H1 (cell line): ENCODE measurements around the gene TEAD3. TPM values are rescaled to one million over a fixed set of nuclear protein-coding genes. Genes with fewer than 3 reads are reported as not detected.

Source experiments
- CTCF ChIA-PET: fragments of 300-600 bp; sonication (Branson Sonifier 250); formaldehyde crosslinking; loops from one replicate; lab custom pipeline; 2021; ENCODE audit not compliant: partially characterized antibody; lab: Charles Lee
- POLR2A ChIA-PET: fragments of 300-600 bp; sonication (Branson Sonifier 250); formaldehyde crosslinking; loops from one replicate; lab custom pipeline; 2021; ENCODE audit warnings: inconsistent platforms; ENCODE audit not compliant: partially characterized antibody; lab: Charles Lee
- DNase-seq, 2 experiments: peaks; one replicate each; pipeline versions ENCODE4 v3.0.0 to v3.0.0-alpha.2; 2010 to 2022; ENCODE audit warnings: low spot score in 2 of 2, low read depth in 1 of 2, mixed read lengths in 1 of 2
- FAIRE-seq: peaks from 2 replicates; lab custom pipeline; 2011; peaks lifted over from hg19 to GRCh38; lab: Jason Lieb, UNC
- H2AFZ ChIP-seq: 2 replicates; pipeline ENCODE4 v1.8.1; 2012; ENCODE audit warnings: low read length, inconsistent platforms
- H2AK5ac ChIP-seq: 2 replicates; pipeline ENCODE4 v1.6.1; 2013; ENCODE audit warnings: low read depth, low read length
- H2BK120ac ChIP-seq: replicated peaks from 2 replicates; pipeline ENCODE3; 2013; ENCODE audit warnings: low read depth, low read length, inconsistent platforms
- H2BK12ac ChIP-seq: 2 replicates; pipeline ENCODE4 v1.6.1; 2013; ENCODE audit warnings: low read depth, low read length
- H2BK15ac ChIP-seq: 2 replicates; pipeline ENCODE4 v1.6.1; 2013; ENCODE audit warnings: low read length
- H2BK20ac ChIP-seq: 2 replicates; pipeline ENCODE4 v1.6.1; 2013; ENCODE audit warnings: low read length
- H2BK5ac ChIP-seq: 2 replicates; pipeline ENCODE4 v1.6.1; 2013; ENCODE audit warnings: low read depth, low read length
- H3K14ac ChIP-seq: 2 replicates; pipeline ENCODE4 v1.6.1; 2013; ENCODE audit warnings: inconsistent platforms; ENCODE audit not compliant: insufficient read length
- H3K18ac ChIP-seq: 2 replicates; pipeline ENCODE4 v1.6.1; 2013; ENCODE audit warnings: low read length; ENCODE audit errors: extremely low read depth
- H3K23ac ChIP-seq: 2 replicates; pipeline ENCODE4 v1.6.1; 2013; ENCODE audit warnings: inconsistent platforms; ENCODE audit not compliant: insufficient read length
- H3K23me2 ChIP-seq: 2 replicates; pipeline ENCODE4 v1.6.1; 2013; ENCODE audit warnings: low read depth, low read length
- H3K27ac ChIP-seq: 2 replicates; pipeline ENCODE4 v1.6.1; 2011; ENCODE audit warnings: low read depth, low read length, inconsistent platforms
- H3K27me3 ChIP-seq, 4 experiments: replicated peaks in 1 of 4; 1 replicate in 1 of 4; 2 replicates in 3 of 4; pipeline versions ENCODE4 v1.6.1 to v1.8.1; 2011 to 2013; ENCODE audit warnings: low read length in 3 of 4, mild to moderate bottlenecking in 3 of 4, inconsistent platforms in 2 of 4, mixed read lengths in 2 of 4, moderate library complexity in 1 of 4; ENCODE audit not compliant: control insufficient read depth in 3 of 4, insufficient read depth in 3 of 4; ENCODE audit errors: extremely low read depth in 1 of 4
- H3K36me3 ChIP-seq, 4 experiments: 2 replicates each; pipeline versions ENCODE4 v1.6.1 to v1.8.1; 2011 to 2013; ENCODE audit warnings: mild to moderate bottlenecking in 4 of 4, low read length in 3 of 4, moderate library complexity in 2 of 4, control low read depth in 1 of 4, inconsistent platforms in 1 of 4; ENCODE audit not compliant: insufficient read depth in 4 of 4, control insufficient read depth in 2 of 4
- H3K4ac ChIP-seq: replicated peaks from 2 replicates; pipeline ENCODE3; 2013; ENCODE audit warnings: low read length, low read depth, mixed read lengths, inconsistent platforms; ENCODE audit not compliant: insufficient read length
- H3K4me1 ChIP-seq, 4 experiments: replicated peaks in 1 of 4; 1 replicate in 1 of 4; 2 replicates in 3 of 4; pipeline versions ENCODE4 v1.6.1 to v1.8.1; 2011 to 2013; ENCODE audit warnings: low read length in 3 of 4, inconsistent platforms in 2 of 4, mixed read lengths in 1 of 4; ENCODE audit not compliant: insufficient read depth in 4 of 4, control insufficient read depth in 3 of 4
- H3K4me2 ChIP-seq, 2 experiments: 2 replicates each; pipeline versions ENCODE4 v1.6.1 to v1.8.1; 2011 to 2013; ENCODE audit warnings: low read depth in 2 of 2, low read length in 2 of 2, control low read depth in 1 of 2, inconsistent platforms in 1 of 2, mild to moderate bottlenecking in 1 of 2; ENCODE audit not compliant: insufficient read depth in 1 of 2
- H3K4me3 ChIP-seq, 4 experiments: fragments of 200-600, 300-600 bp in 1 of 4; sonication (generic), shearing (Covaris generic), sonication (Bioruptor Twin) in 1 of 4; 2 replicates each; pipeline versions ENCODE4 v1.5.1 to v1.8.1; 2011 to 2016; ENCODE audit warnings: low read length in 4 of 4, low read depth in 3 of 4, control low read depth in 2 of 4, inconsistent platforms in 2 of 4, mild to moderate bottlenecking in 2 of 4, mixed read lengths in 1 of 4, moderate library complexity in 1 of 4; ENCODE audit not compliant: insufficient read depth in 2 of 4; ENCODE audit errors: extremely low read depth in 1 of 4
- H3K56ac ChIP-seq: replicated peaks from 2 replicates; pipeline ENCODE3; 2013; ENCODE audit warnings: low read depth, mild to moderate bottlenecking, mixed read lengths, low read length, inconsistent platforms; ENCODE audit not compliant: insufficient read length
- H3K79me1 ChIP-seq: 2 replicates; pipeline ENCODE4 v1.6.1; 2013; ENCODE audit warnings: low read depth, low read length, control low read depth
- H3K79me2 ChIP-seq, 2 experiments: 2 replicates each; pipeline versions ENCODE4 v1.6.1 to v1.8.1; 2012 to 2013; ENCODE audit warnings: low read length in 2 of 2, mild to moderate bottlenecking in 2 of 2, inconsistent platforms in 1 of 2; ENCODE audit not compliant: insufficient read depth in 2 of 2, control insufficient read depth in 1 of 2
- H3K9ac ChIP-seq, 4 experiments: replicated peaks in 1 of 4; 1 replicate in 1 of 4; 2 replicates in 3 of 4; pipeline versions ENCODE4 v1.6.1 to v1.8.1; 2011 to 2013; ENCODE audit warnings: low read depth in 3 of 4, low read length in 3 of 4, control low read depth in 2 of 4, mild to moderate bottlenecking in 2 of 4, moderate library complexity in 2 of 4, inconsistent platforms in 1 of 4; ENCODE audit errors: extremely low read depth in 1 of 4
- H3K9me3 ChIP-seq, 2 experiments: 2 replicates each; pipeline versions ENCODE4 v1.6.1 to v1.8.1; 2012 to 2013; ENCODE audit warnings: mild to moderate bottlenecking in 2 of 2, moderate library complexity in 2 of 2, control low read depth in 1 of 2, inconsistent platforms in 1 of 2, low read depth in 1 of 2, low read length in 1 of 2, mixed read lengths in 1 of 2; ENCODE audit not compliant: insufficient read depth in 2 of 2
- H4K20me1 ChIP-seq, 2 experiments: replicated peaks in 1 of 2; 2 replicates each; pipeline versions ENCODE3 to v1.8.1; 2011 to 2013; ENCODE audit warnings: inconsistent platforms in 2 of 2, low read length in 2 of 2, mild to moderate bottlenecking in 1 of 2; ENCODE audit not compliant: insufficient read depth in 2 of 2, control insufficient read depth in 1 of 2
- H4K5ac ChIP-seq: 2 replicates; pipeline ENCODE4 v1.6.1; 2013; ENCODE audit warnings: low read length, low read depth, mixed read lengths, inconsistent platforms; ENCODE audit not compliant: insufficient read length
- H4K8ac ChIP-seq: 2 replicates; pipeline ENCODE4 v1.8.0; 2013; ENCODE audit warnings: mild to moderate bottlenecking, moderate library complexity, low read length, inconsistent platforms; ENCODE audit not compliant: insufficient read depth; ENCODE audit errors: extremely low read depth
- H4K91ac ChIP-seq: replicated peaks from 2 replicates; pipeline ENCODE3; 2013; ENCODE audit warnings: low read length, mixed read lengths, inconsistent platforms; ENCODE audit not compliant: insufficient read length
- CEBPB ChIP-seq: IDR thresholded peaks from 2 replicates; pipeline ENCODE4 v1.6.1; 2012; ENCODE audit warnings: low read depth, low read length
- CREB1 ChIP-seq: IDR thresholded peaks from 2 replicates; pipeline ENCODE4 v1.6.1; 2012; ENCODE audit warnings: inconsistent platforms
- POLR2A ChIP-seq, 2 experiments: IDR thresholded peaks; 1 replicate in 1 of 2; 2 replicates in 1 of 2; pipeline ENCODE4 v1.6.1; 2011; ENCODE audit warnings: low read depth in 2 of 2, low read length in 2 of 2, mild to moderate bottlenecking in 2 of 2; ENCODE audit errors: control extremely low read depth in 1 of 2
- RAD21 ChIP-seq, 2 experiments: IDR thresholded peaks in 1 of 2; conservative IDR thresholded peaks in 1 of 2; 2 replicates each; pipeline ENCODE4 v1.6.1; 2011; ENCODE audit warnings: low read depth in 2 of 2, low read length in 2 of 2, improper control_type of control experiment in 1 of 2, inconsistent platforms in 1 of 2, mild to moderate bottlenecking in 1 of 2, moderate library complexity in 1 of 2
- TAF7 ChIP-seq: optimal IDR thresholded peaks from 2 replicates; pipeline ENCODE3; 2011; ENCODE audit warnings: low read depth, mild to moderate bottlenecking, inconsistent platforms, low read length, moderate library complexity, borderline replicate concordance
- WGBS, 2 experiments: shearing (Covaris generic) in 1 of 2; methylation state at CpG; one replicate each; pipeline versions ENCODE4 v1.1.6 to v1.1.7; 2013 to 2015; ENCODE audit warnings: low lambda C conversion rate in 2 of 2, mixed read lengths in 2 of 2, inconsistent platforms in 1 of 2, low coverage in 1 of 2, missing lambda C conversion rate in 1 of 2; ENCODE audit not compliant: insufficient replicate concordance in 2 of 2, insufficient coverage in 1 of 2, insufficient read length in 1 of 2; ENCODE audit errors: extremely low coverage in 1 of 2, missing lambda C conversion rate in 1 of 2; 5-methylcytosine and 5-hydroxymethylcytosine counted together
- polyA plus RNA-seq, 7 experiments: library from polyadenylated mRNA; depleted of rRNA in 3 of 7; stranded (reverse) in 5 of 7; unstranded in 2 of 7; fragments of >200 nt in 5 of 7; fragments of 200-250 nt in 2 of 7; gene quantifications; 1 replicate in 5 of 7; 2 replicates in 1 of 7; 4 replicates in 1 of 7; pipeline versions ENCODE4 v1.2.1 to v1.2.3, GENCODE V29; 2011 to 2013; ENCODE audit warnings: missing spikeins in 2 of 7, mixed read lengths in 2 of 7
- total RNA-seq: library from RNA; stranded (reverse); fragmentation: NEBNext Ultra II Directional; extraction: Animal tissue kit (Norgen Biotek cat#: 25700); gene quantifications from 2 replicates; pipeline ENCODE4 v1.2.1, GENCODE V29; 2021
- TF ChIP-seq, protein P1 (sequence below), 3 experiments: IDR thresholded peaks; 1 replicate in 2 of 3; 2 replicates in 1 of 3; pipeline versions ENCODE4 v1.5.1 to v1.6.1; 2011; ENCODE audit warnings: low read length in 3 of 3, mild to moderate bottlenecking in 3 of 3, inconsistent platforms in 2 of 3, low read depth in 1 of 3, moderate library complexity in 1 of 3; ENCODE audit not compliant: insufficient read depth in 1 of 3; ENCODE audit errors: control extremely low read depth in 1 of 3

The TEAD3 gene
- total and polyA plus RNA-seq, 2 of the 8 experiments (the other 6 are each of a cell fraction or from before 2014, with no cell fraction given) = 20.1 to 28.7 TPM

DNA sequence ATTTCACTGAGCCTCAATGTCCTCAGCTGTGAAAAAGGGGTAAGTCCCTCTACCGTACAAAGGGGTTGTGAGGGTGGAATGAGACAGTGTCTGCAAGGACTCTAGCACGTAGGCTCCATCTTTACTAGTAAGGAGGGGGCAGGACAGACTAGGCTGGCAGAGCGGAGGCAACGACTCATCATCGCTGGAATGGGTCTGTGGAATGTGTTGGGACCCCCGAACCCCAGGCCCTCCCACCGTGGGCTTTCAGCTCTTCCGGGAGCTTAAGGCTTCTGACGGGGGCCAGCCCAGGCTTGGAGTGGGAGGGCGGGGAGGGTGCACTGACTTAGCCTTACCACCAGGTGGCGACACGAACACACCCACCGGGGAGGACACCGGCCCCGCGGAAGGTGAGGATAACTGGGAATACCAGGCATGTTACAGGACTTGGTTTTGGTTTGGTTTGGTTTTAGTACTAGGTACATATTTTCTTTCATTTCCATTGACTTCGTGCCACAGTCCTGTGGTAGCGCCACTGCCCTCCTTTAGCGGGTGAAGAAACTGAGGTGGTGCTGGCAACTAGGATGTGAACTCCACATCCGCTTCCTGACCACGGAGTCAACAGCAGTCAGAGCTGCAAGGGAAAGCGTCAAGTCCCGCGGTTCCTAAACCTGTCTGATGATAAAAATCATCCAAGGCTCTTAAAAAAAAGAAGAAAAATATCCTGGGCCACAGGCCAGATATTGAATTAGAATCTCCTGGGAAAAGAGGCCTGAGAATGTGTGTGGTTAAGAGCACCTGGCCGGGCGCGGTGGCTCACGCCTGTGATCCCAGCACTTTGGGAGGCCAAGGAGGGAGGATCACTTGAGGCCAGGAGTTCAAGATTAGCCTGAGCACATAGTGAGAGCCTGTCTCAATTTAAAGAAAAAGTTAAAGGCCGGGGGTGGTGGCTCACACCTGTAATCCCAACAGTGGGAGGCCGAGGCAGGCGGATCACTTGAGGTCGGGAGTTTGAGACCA, 26.1 kb upstream of the TEAD3 start:
- Histone ChIP-seq H3K4ac (peak overlapping the region; percentile 19), H4K8ac (no peak overlapping the region), H4K5ac (no peak overlapping the region), H3K18ac (peak overlapping the region; percentile 81), H2BK120ac (no peak overlapping the region), H4K91ac (peak overlapping the region; percentile 63), H3K23me2 (no peaks in the 10 kb centered on the region), H3K36me3 (no peaks in the 10 kb centered on the region), H3K23ac (no peak overlapping the region), H3K4me2 (peak overlapping the region in 1 of 2 experiments; percentile 50; a peak in 3 of 4 replicates), H2BK5ac (peak overlapping the region; percentile 63; the same call in 1 of the 2 replicates), H3K4me1 (peaks cover 0 to 13% (median 8%) of the 10 kb centered on the region in 4 experiments; a peak in 6 of 7 replicates), H3K79me2 (no peaks in the 10 kb centered on the region), H2BK20ac (0 out of 2 replicates have a peak overlapping the region, but pooled peaks have one; percentile 92), H3K9ac (no peak overlapping the region), H3K79me1 (no peaks in the 10 kb centered on the region), H2AK5ac (no peak overlapping the region), H3K27ac (no peak overlapping the region), H3K14ac (no peak overlapping the region), H2BK15ac (peak overlapping the region; percentile 90), H2BK12ac (peak overlapping the region; percentile 69), H4K20me1 (no peaks in the 10 kb centered on the region), H3K9me3 (no peaks in the 10 kb centered on the region), H3K56ac (no peak overlapping the region), H3K4me3 (no peak overlapping the region), H2AFZ (peak overlapping the region; percentile 98), H3K27me3 (0 out of 7 replicates have a peak, but pooled peaks cover 0 to 2% (median 0%) of the 10 kb centered on the region in 4 experiments)
- ChIA-PET CTCF (interaction anchor here (0.5 to 32.2 kb wide), 60 partner anchors 8 to 825 kb away, joined by 3 to 521 read pairs (median 3); partner anchors contain the start of genes CLPS, DEF6, RPL10A and TEAD3), POLR2A (interaction anchor here (1.2 to 2.1 kb wide), 4 partner anchors 27 to 78 kb away, joined by 4 to 9 read pairs (median 6); no protein-coding TSS in a partner anchor)
- FAIRE-seq (peak; percentile 69), DNase-seq (peak; percentile 53 to 91)
- 49% methylated on average over 31 of the region's 32 CpGs; no CpG with 5 or more reads in 1 of the 2 experiments for WGBS, 2 experiments
- TF ChIP-seq CEBPB = no peak
- TF ChIP-seq, protein P1, sequence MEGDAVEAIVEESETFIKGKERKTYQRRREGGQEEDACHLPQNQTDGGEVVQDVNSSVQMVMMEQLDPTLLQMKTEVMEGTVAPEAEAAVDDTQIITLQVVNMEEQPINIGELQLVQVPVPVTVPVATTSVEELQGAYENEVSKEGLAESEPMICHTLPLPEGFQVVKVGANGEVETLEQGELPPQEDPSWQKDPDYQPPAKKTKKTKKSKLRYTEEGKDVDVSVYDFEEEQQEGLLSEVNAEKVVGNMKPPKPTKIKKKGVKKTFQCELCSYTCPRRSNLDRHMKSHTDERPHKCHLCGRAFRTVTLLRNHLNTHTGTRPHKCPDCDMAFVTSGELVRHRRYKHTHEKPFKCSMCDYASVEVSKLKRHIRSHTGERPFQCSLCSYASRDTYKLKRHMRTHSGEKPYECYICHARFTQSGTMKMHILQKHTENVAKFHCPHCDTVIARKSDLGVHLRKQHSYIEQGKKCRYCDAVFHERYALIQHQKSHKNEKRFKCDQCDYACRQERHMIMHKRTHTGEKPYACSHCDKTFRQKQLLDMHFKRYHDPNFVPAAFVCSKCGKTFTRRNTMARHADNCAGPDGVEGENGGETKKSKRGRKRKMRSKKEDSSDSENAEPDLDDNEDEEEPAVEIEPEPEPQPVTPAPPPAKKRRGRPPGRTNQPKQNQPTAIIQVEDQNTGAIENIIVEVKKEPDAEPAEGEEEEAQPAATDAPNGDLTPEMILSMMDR (IDR thresholded peaks at IDR 0.05; ENCODE audit: control extremely low read depth in 1 of 3, insufficient read depth in 1 of 3, low read depth in 1 of 3, low read length in 3 of 3) = peak; percentile 94 to 98 (median 94)
- peak; percentile 92 to 96 for TF ChIP-seq RAD21 (IDR thresholded peaks at IDR 0.05 in 1 of 2, conservative IDR thresholded peaks at IDR 0.05 in 1 of 2; ENCODE audit: low read depth in 2 of 2, low read length in 2 of 2)
- no peak for TF ChIP-seq POLR2A (IDR thresholded peaks at IDR 0.05; ENCODE audit: control extremely low read depth in 1 of 2, low read depth in 2 of 2, low read length in 2 of 2)
- no peak for TF ChIP-seq TAF7
- TF ChIP-seq CREB1 = 0 out of 2 replicates have a peak, but pooled peaks have one; percentile 7
